DMS53 (cell line): ENCODE measurements around the gene SLC26A9.
"Not testable (repeated sequence)": the region's sequence is repeated elsewhere in the genome, so short reads cannot be mapped to it uniquely, and the experiment has no call there.

Experiments used
- DNase-seq: peaks from one replicate; lab custom pipeline; 2025; lab: John Stamatoyannopoulos, UW

Gene SLC26A9

GRCh38 chr1:205889706-205890105 lies 53.5 kb downstream of the SLC26A9 start:
- DNase-seq = not testable (repeated sequence)

- not testable (repeated sequence) for DNase-seq
These were observed 54.2 kb downstream of the SLC26A9 start for GRCh38 chr1:205889006-205889405.

DNA sequence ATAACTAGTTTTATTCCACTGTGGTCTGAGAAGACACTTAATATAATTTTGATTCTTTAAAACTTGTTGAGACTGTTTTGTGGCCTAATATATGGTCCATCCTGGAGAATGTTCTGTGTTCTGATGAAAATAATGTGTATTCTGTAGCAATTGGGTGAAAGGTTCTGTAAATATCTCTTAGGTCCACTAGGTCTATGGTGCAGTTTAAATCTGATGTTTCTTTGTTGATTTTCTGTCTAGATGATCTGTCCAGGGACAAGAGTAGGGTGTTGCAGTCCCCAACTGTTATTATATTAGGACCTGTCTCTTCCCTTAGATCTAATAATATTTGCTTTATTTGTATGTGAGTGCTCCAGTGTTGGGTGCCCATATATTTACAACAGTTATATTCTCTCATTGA lies 59.5 kb downstream of the SLC26A9 start:
- no peak for DNase-seq

DNA sequence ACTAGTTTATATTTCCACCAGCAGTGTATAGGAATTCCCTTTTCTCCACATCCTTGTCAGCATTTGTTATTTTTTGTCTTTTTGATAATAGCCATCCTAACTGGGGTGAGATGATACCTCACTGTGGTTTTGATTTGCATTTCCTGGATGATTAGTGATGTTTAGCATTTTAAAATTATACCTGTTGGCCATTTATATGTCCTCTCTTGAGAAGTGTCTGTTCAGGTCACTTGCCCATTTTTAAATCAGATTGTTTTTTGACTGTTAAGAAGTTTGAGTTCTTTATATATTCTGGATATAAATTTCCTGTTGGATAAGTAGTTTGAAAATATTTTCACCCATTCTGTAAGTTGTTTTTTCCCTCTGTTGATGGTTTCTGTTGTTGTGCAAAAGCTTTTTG lies 62.3 kb downstream of the SLC26A9 start:
- DNase-seq = no peak

DNA sequence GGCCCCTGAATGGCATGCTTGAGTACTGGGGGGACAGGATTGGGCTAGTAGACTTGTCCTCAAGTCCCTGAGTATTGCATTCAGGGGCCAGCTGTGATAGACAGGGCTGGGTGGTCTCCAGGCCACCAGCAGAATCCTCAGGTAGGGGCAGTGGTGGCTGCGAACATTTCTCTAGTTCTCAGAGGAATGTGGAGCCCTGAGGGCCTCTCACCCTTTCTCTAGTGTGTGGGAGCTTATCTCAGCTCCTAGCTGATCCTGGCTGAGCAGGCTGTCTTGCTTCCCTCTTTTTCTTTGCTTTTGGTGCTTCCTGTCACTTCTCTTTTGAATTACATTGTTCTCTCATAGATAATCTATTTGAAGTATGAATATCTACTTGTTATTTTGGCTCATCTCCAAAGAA lies 63.3 kb downstream of the SLC26A9 start:
- DNase-seq = no peak

DNA sequence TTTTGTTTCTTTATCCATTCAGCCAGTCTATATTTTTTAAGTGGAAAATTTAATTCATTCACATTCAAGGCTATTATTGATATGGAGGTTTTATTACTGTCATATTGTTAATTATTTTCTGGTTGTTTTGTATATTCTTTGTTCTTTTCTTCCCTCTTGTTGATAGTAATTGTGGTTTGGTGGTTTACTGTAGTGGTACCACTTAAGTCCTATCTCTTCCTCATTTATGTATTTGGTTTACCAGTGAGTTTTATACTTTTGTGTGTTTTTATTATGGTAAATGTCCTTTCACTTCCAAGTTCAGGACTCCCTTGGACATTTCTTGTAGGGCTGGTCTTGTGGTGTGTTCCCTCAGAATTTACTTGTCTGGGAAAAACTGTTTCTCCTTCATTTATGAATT lies 65.2 kb downstream of the SLC26A9 start:
- DNase-seq = no peak

DNA sequence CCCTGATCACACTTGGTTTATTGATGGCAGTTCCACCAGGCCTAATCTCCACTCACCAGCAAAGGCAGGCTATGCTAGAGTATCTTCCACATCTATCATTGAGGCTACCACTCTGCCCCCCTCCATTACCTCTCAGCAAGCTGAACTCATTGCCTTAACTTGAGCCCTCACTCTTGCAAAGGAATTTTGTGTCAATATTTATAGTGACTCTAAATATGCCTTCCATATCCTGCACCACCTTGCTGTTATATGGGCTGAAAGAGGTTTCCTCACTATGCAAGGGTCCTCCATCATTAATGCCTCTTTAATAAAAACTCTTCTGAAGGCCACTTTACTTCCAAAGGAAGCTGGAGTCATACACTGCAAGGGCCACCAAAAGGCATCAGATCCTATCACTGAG lies 70.1 kb downstream of the SLC26A9 start:
- not testable (repeated sequence) for DNase-seq

GRCh38 chr1:205870236-205870635 lies 73.0 kb downstream of the SLC26A9 start:
- no peak for DNase-seq
